Natural killer cell (primary cell): ENCODE measurements around the gene GGT7. TPM values are rescaled to one million over a fixed set of nuclear protein-coding genes. Genes with fewer than 3 reads are reported as not detected.
A peak's percentile ranks its signal among the peaks of the same experiment; 100 is the strongest.

ENCODE experiments used
- ATAC-seq, 3 donors: fragments of 150-1000 bp in 2 of 3; fragments of 200-7000 bp in 1 of 3; cut with Tn5 transposase; 1 replicate in 1 of 3; 2 replicates in 2 of 3; pipeline ENCODE4 v1.10.0; 2021; ENCODE audit warnings: mild to moderate bottlenecking in 2 of 3, moderate library complexity in 2 of 3
- DNase-seq, 2 donors: peaks; one replicate each; pipeline versions ENCODE4 v3.0.0 to v3.0.0-alpha.2; 2013 to 2021; ENCODE audit warnings: mixed read lengths in 1 of 2
- H3K27ac ChIP-seq: one replicate; pipeline ENCODE4 v1.5.1; 2013; ENCODE audit warnings: mild to moderate bottlenecking, low read length
- H3K27me3 ChIP-seq: one replicate; pipeline ENCODE4 v1.6.1; 2013; ENCODE audit warnings: low read length; ENCODE audit not compliant: control insufficient read depth, insufficient read depth
- H3K36me3 ChIP-seq: one replicate; pipeline ENCODE4 v1.6.1; 2013; ENCODE audit warnings: low read length; ENCODE audit not compliant: control insufficient read depth, insufficient read depth
- H3K4me1 ChIP-seq: one replicate; pipeline ENCODE4 v1.6.1; 2013; ENCODE audit warnings: low read length; ENCODE audit not compliant: control insufficient read depth, insufficient read depth
- H3K4me3 ChIP-seq: one replicate; pipeline ENCODE4 v1.5.1; 2013; ENCODE audit warnings: low read length
- H3K9me3 ChIP-seq: one replicate; pipeline ENCODE4 v1.6.1; 2013; ENCODE audit warnings: low read length; ENCODE audit not compliant: control insufficient read depth, insufficient read depth
- H3K27ac Mint-ChIP-seq, 2 donors: one replicate each; pipeline ENCODE4 v1.8.0; 2022; ENCODE audit warnings: mild to moderate bottlenecking in 2 of 2, mixed read lengths in 2 of 2, moderate library complexity in 1 of 2
- H3K27me3 Mint-ChIP-seq, 2 donors: one replicate each; pipeline ENCODE4 v1.8.0; 2022; ENCODE audit warnings: low read depth in 2 of 2, mixed read lengths in 2 of 2
- H3K36me3 Mint-ChIP-seq: one replicate; pipeline ENCODE4 v1.8.0; 2022; ENCODE audit warnings: mixed read lengths
- H3K4me1 Mint-ChIP-seq, 2 donors: one replicate each; pipeline ENCODE4 v1.8.0; 2022; ENCODE audit warnings: mixed read lengths in 2 of 2
- H3K4me3 Mint-ChIP-seq: one replicate; pipeline ENCODE4 v1.8.0; 2022; ENCODE audit warnings: mild to moderate bottlenecking, moderate library complexity, mixed read lengths
- H3K9me3 Mint-ChIP-seq, 2 donors: one replicate each; pipeline ENCODE4 v1.8.0; 2022; ENCODE audit warnings: mixed read lengths in 2 of 2
- CTCF ChIP-seq: fragments of 200-600 bp; IDR thresholded peaks from one replicate; pipeline ENCODE4 v1.8.0; 2022; ENCODE audit warnings: antibody characterized with exemption
- WGBS: methylation state at CpG from one replicate; pipeline ENCODE4 v1.1.7; 2013; ENCODE audit warnings: missing lambda C conversion rate; ENCODE audit not compliant: insufficient coverage; 5-methylcytosine and 5-hydroxymethylcytosine counted together
- intact Hi-C: fragments of 100-400 bp; cut with micrococcal nuclease; formaldehyde crosslinking; loops from one replicate; pipeline ENCODE4 v1.14.2; 2022
- total RNA-seq, 4 donors: library from RNA; stranded (reverse); fragments of 120-200 nt in 1 of 4; gene quantifications; one replicate each; pipeline versions ENCODE4 v1.2.3 to v1.2.4, GENCODE V29; 2013 to 2022

Gene GGT7
- 10 to 100 TPM in 2 of 3 donors, 1 to 10 TPM in 1; 7.4 to 12.8 (median 12.1) TPM for total RNA-seq
- 3.8 TPM for total RNA-seq (2013)

- peaks cover 6 to 17% of the 10 kb centered on the region in 2 donors for H3K27me3 Mint-ChIP-seq
- H3K36me3 Mint-ChIP-seq, result no peaks in the 10 kb centered on the region
- no peak within 1 kb of the TSS for H3K27ac ChIP-seq
- H3K27me3 ChIP-seq, result no peaks in the 10 kb centered on the region
- ATAC-seq (peak; percentile 77 to 83 (median 78)), DNase-seq (peak; percentile 82 to 93)
- H3K36me3 ChIP-seq, result no peaks in the 10 kb centered on the region
- H3K9me3 Mint-ChIP-seq, result no peaks in the 10 kb centered on the region
- H3K4me3 ChIP-seq, result peak within 1 kb of the TSS; percentile 37
- under 1% methylated on average over 52 of the region's 52 CpGs for WGBS
- H3K4me1 Mint-ChIP-seq, result peaks cover 34 to 58% of the 10 kb centered on the region in 2 donors
- H3K4me1 ChIP-seq, result peaks cover 41% of the 10 kb centered on the region
- no peaks in the 10 kb centered on the region for H3K9me3 ChIP-seq
- TF ChIP-seq CTCF, result peak; percentile 72
- H3K4me3 Mint-ChIP-seq, result peak within 1 kb of the TSS; percentile 85
- intact Hi-C loops, result loop anchor here (1.0 kb wide), 1 partner anchor 83 kb away; the partner anchor contains the start of genes GSS and MYH7B
- peak within 1 kb of the TSS in 1 of 2 donors; percentile 81 for H3K27ac Mint-ChIP-seq
Measured at GRCh38 chr20:34872622-34873224, at the start of gene GGT7. Gene GGT7, minus strand, starts transcription at chr20:34872856. Its CDS starts 41 bp downstream, at chr20:34872815.

- Histone ChIP-seq H3K4me1 (no peaks in the 10 kb centered on the region), H3K27ac (no peak overlapping the region), H3K9me3 (no peaks in the 10 kb centered on the region), H3K27me3 (no peaks in the 10 kb centered on the region), H3K36me3 (peaks cover 2% of the 10 kb centered on the region), H3K4me3 (no peak overlapping the region)
- intact Hi-C loops, result no loop called here
- ATAC-seq, result no peak
- Mint-ChIP-seq H3K27ac (no peak overlapping the region), H3K36me3 (no peaks in the 10 kb centered on the region), H3K4me1 (peaks cover 12 to 17% of the 10 kb centered on the region in 2 donors), H3K4me3 (no peak overlapping the region), H3K27me3 (no peaks in the 10 kb centered on the region), H3K9me3 (no peaks in the 10 kb centered on the region)
- WGBS, result 78% methylated on average over 3 of the region's 3 CpGs
- DNase-seq, result no peak
- no peak for TF ChIP-seq CTCF
Measured at GRCh38 chr20:34921436-34921835, 48.8 kb upstream of the GGT7 start.

GRCh38 chr20:34920055-34920454 is 47.4 kb upstream of the GGT7 start:
- no peak overlapping the region for H3K4me3 ChIP-seq
- Mint-ChIP-seq H3K9me3 (no peaks in the 10 kb centered on the region), H3K36me3 (no peaks in the 10 kb centered on the region), H3K4me3 (no peak overlapping the region), H3K27ac (no peak overlapping the region), H3K27me3 (no peaks in the 10 kb centered on the region), H3K4me1 (peaks cover 8 to 12% of the 10 kb centered on the region in 2 donors)
- TF ChIP-seq CTCF, result no peak
- H3K27me3 ChIP-seq, result no peaks in the 10 kb centered on the region
- H3K4me1 ChIP-seq, result no peaks in the 10 kb centered on the region
- no peak overlapping the region for H3K27ac ChIP-seq
- DNase-seq (no peak), ATAC-seq (no peak)
- no peaks in the 10 kb centered on the region for H3K9me3 ChIP-seq
- H3K36me3 ChIP-seq, result peaks cover 2% of the 10 kb centered on the region
- intact Hi-C loops, result no loop called here
